Loucy (cell line): ENCODE results near the gene MRGPRX3.

Source experiments
- H2AFZ ChIP-seq: fragments of 200-600 bp; sonication (generic); 2 replicates; pipeline ENCODE4 v1.6.0; 2016; ENCODE audit warnings: antibody characterized with exemption, mild to moderate bottlenecking, low read length, moderate library complexity
- H3F3A ChIP-seq: fragments of 200-600 bp; 2 replicates; pipeline ENCODE4 v1.6.0; 2016; ENCODE audit warnings: antibody characterized with exemption, low read depth, mild to moderate bottlenecking
- H3K27me3 ChIP-seq: fragments of 200-600 bp; sonication (generic); 2 replicates; pipeline ENCODE4 v1.6.1; 2014; ENCODE audit warnings: low read length, mild to moderate bottlenecking; ENCODE audit not compliant: insufficient read depth, poor library complexity, severe bottlenecking
- H3K36me3 ChIP-seq: fragments of 200-600 bp; sonication (generic); 2 replicates; pipeline ENCODE4 v1.6.1; 2016; ENCODE audit warnings: low read length; ENCODE audit not compliant: insufficient read depth
- H3K4me1 ChIP-seq: fragments of 200-600 bp; sonication (generic); 2 replicates; pipeline ENCODE4 v1.5.1; 2014; ENCODE audit warnings: low read length, mild to moderate bottlenecking; ENCODE audit not compliant: insufficient read depth, poor library complexity, severe bottlenecking
- H3K4me2 ChIP-seq: fragments of 200-600 bp; sonication (generic); 2 replicates; pipeline ENCODE4 v1.6.0; 2014; ENCODE audit warnings: antibody characterized with exemption, low read length, low read depth, mild to moderate bottlenecking; ENCODE audit not compliant: poor library complexity, severe bottlenecking
- H3K4me3 ChIP-seq: fragments of 200-600 bp; sonication (generic); 2 replicates; pipeline ENCODE4 v1.5.1; 2014; ENCODE audit warnings: low read length, mild to moderate bottlenecking, mixed read lengths; ENCODE audit not compliant: poor library complexity, severe bottlenecking
- H3K79me2 ChIP-seq: fragments of 200-600 bp; sonication (generic); 2 replicates; pipeline ENCODE4 v1.6.1; 2014; ENCODE audit warnings: low read length; ENCODE audit not compliant: insufficient read depth
- H3K9ac ChIP-seq: fragments of 200-600 bp; sonication (generic); 2 replicates; pipeline ENCODE4 v1.6.0; 2014; ENCODE audit warnings: mild to moderate bottlenecking, low read depth, low read length, moderate library complexity; ENCODE audit not compliant: poor library complexity, severe bottlenecking
- H3K9me2 ChIP-seq: fragments of 200-600 bp; sonication (generic); replicated peaks from 2 replicates; pipeline ENCODE4 v1.6.1; 2016; ENCODE audit warnings: low read depth, low read length, mixed read lengths
- H3K9me3 ChIP-seq: fragments of 200-600 bp; sonication (generic); 2 replicates; pipeline ENCODE4 v1.6.1; 2014; ENCODE audit warnings: mild to moderate bottlenecking, antibody characterized with exemption, low read length, low read depth; ENCODE audit not compliant: insufficient read depth
- H4K20me1 ChIP-seq: fragments of 200-600 bp; sonication (generic); 2 replicates; pipeline ENCODE4 v1.6.0; 2014; ENCODE audit warnings: antibody characterized with exemption, low read length, mild to moderate bottlenecking; ENCODE audit not compliant: insufficient read depth, poor library complexity, severe bottlenecking
- EZH2phosphoT487 ChIP-seq: fragments of 200-600 bp; IDR thresholded peaks from 2 replicates; pipeline ENCODE4 v1.6.1; 2018; ENCODE audit warnings: antibody characterized with exemption, mild to moderate bottlenecking, moderate library complexity, borderline replicate concordance
- TF ChIP-seq, protein P1 (sequence below): fragments of 200-600 bp; sonication (generic); conservative IDR thresholded peaks from 2 replicates; pipeline ENCODE4 v1.5.1; 2014; ENCODE audit warnings: mild to moderate bottlenecking, antibody characterized with exemption, low read length

Gene MRGPRX3

DNA sequence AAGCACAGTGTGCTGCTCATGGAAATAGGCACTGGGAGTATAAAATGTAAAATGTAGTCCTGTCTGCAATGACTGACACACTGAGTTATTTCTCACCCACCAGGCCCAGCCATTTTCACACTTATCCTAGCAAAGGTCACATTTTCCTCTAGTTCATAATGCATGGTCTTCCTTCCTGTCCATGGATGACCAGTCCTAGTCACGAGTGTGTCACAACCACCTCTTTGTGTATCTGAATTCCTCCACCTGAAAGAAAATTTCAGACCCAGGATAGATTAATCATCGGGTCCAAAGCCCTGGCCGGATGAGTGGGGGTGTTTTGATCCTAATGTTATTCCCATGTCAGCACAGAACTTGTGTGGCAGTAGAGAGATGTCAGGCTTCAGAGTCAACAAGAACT is 40.3 kb downstream of the MRGPRX3 start, which contains the start of gene MRGPRX4:
MRGPRX4 (plus strand) TSS at position 172 of the 400 bp plus-strand sequence. CDS start 420 bp downstream, outside the sequence.
- peaks cover 6% of the 10 kb centered on the region for H3K27me3 ChIP-seq

DNA sequence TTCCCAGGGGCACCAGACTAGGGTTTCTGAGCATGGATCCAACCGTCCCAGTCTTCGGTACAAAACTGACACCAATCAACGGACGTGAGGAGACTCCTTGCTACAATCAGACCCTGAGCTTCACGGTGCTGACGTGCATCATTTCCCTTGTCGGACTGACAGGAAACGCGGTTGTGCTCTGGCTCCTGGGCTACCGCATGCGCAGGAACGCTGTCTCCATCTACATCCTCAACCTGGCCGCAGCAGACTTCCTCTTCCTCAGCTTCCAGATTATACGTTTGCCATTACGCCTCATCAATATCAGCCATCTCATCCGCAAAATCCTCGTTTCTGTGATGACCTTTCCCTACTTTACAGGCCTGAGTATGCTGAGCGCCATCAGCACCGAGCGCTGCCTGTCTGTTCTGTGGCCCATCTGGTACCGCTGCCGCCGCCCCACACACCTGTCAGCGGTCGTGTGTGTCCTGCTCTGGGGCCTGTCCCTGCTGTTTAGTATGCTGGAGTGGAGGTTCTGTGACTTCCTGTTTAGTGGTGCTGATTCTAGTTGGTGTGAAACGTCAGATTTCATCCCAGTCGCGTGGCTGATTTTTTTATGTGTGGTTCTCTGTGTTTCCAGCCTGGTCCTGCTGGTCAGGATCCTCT is 41.0 kb downstream of the MRGPRX3 start:
- H3K79me2 ChIP-seq, result no peaks in the 10 kb centered on the region
- H4K20me1 ChIP-seq, result no peaks in the 10 kb centered on the region
- no peak for TF ChIP-seq EZH2phosphoT487
- TF ChIP-seq, protein P1, sequence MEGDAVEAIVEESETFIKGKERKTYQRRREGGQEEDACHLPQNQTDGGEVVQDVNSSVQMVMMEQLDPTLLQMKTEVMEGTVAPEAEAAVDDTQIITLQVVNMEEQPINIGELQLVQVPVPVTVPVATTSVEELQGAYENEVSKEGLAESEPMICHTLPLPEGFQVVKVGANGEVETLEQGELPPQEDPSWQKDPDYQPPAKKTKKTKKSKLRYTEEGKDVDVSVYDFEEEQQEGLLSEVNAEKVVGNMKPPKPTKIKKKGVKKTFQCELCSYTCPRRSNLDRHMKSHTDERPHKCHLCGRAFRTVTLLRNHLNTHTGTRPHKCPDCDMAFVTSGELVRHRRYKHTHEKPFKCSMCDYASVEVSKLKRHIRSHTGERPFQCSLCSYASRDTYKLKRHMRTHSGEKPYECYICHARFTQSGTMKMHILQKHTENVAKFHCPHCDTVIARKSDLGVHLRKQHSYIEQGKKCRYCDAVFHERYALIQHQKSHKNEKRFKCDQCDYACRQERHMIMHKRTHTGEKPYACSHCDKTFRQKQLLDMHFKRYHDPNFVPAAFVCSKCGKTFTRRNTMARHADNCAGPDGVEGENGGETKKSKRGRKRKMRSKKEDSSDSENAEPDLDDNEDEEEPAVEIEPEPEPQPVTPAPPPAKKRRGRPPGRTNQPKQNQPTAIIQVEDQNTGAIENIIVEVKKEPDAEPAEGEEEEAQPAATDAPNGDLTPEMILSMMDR, result no peak
- H3K4me1 ChIP-seq, result no peaks in the 10 kb centered on the region
- H3K4me3 ChIP-seq, result no peak overlapping the region
- H3K27me3 ChIP-seq, result peaks cover 6% of the 10 kb centered on the region
- no peaks in the 10 kb centered on the region for H3K36me3 ChIP-seq
- H3K9ac ChIP-seq, result no peak overlapping the region
- H3K9me3 ChIP-seq, result no peaks in the 10 kb centered on the region
- H3K9me2 ChIP-seq, result no peaks in the 10 kb centered on the region
- H3F3A ChIP-seq, result no peaks in the 10 kb centered on the region
- no peak overlapping the region for H3K4me2 ChIP-seq
- no peak overlapping the region for H2AFZ ChIP-seq

More for the DNA sequence above, 40.3 kb downstream of the MRGPRX3 start, which contains the start of gene MRGPRX4:
- H3K36me3 ChIP-seq, result no peaks in the 10 kb centered on the region
- H3K9me2 ChIP-seq, result no peaks in the 10 kb centered on the region
- H2AFZ ChIP-seq, result no peak within 1 kb of the TSS
- no peak for TF ChIP-seq EZH2phosphoT487
- TF ChIP-seq, protein P1, result no peak
- H3K4me3 ChIP-seq, result no peak within 1 kb of the TSS
- no peaks in the 10 kb centered on the region for H3K79me2 ChIP-seq
- H3K4me1 ChIP-seq, result no peaks in the 10 kb centered on the region
- no peak within 1 kb of the TSS for H3K4me2 ChIP-seq
- H4K20me1 ChIP-seq, result no peaks in the 10 kb centered on the region
- no peaks in the 10 kb centered on the region for H3F3A ChIP-seq
- H3K9me3 ChIP-seq, result no peaks in the 10 kb centered on the region
- H3K9ac ChIP-seq, result no peak within 1 kb of the TSS
